Activated CD4-positive, alpha-beta T cell treated with anti-CD3 and anti-CD28 coated beads, Interleukin-2, Interleukin-6, amounts not matched to agents 100 ng/mL and 50 ng/mL, durations not matched to agents 16 hours and 8 hours (primary cell): ENCODE results near the gene WFDC10B.
"Not testable (repeated sequence)": the region's sequence is repeated elsewhere in the genome, so short reads cannot be mapped to it uniquely, and the experiment has no call there.

Source experiments
- DNase-seq: peaks from one replicate; pipeline ENCODE4 v3.0.0-alpha.2; 2020

WFDC10B gene

GRCh38 chr20:45646875-45647274 is 57.9 kb downstream of the WFDC10B start:
- DNase-seq, result no peak

GRCh38 chr20:45645869-45646268 is 59.0 kb downstream of the WFDC10B start:
- not testable (repeated sequence) for DNase-seq

- DNase-seq, result not testable (repeated sequence)
Measured at GRCh38 chr20:45641076-45641475, 63.7 kb downstream of the WFDC10B start.

GRCh38 chr20:45639687-45640086 is 65.1 kb downstream of the WFDC10B start:
- DNase-seq, result no peak

- DNase-seq, result no peak
Measured at GRCh38 chr20:45636513-45636912, 68.3 kb downstream of the WFDC10B start.
